ENCODE results near the gene TEX2. TPM values are rescaled to one million over a fixed set of nuclear protein-coding genes. Genes with fewer than 3 reads are reported as not detected.

Gene TEX2
- total and polyA plus RNA-seq, 2 of the 13 experiments (the other 11 are each of a cell fraction or from before 2014, with no cell fraction given): 21.4 to 37.7 TPM

GRCh38 chr17:64147110-64148016 is 115.7 kb downstream of the TEX2 start (continued):
- TF ChIP-seq TEAD2 (CRISPR knock-in tag; IDR thresholded peaks at IDR 0.05) (no peak), SP4 (CRISPR knock-in tag; IDR thresholded peaks at IDR 0.05) (peak; percentile 39; the same call in 1 of the 2 replicates), SMARCE1 (IDR thresholded peaks at IDR 0.05; ENCODE audit: borderline replicate concordance) (no peak), HMGA1 (CRISPR knock-in tag; conservative IDR thresholded peaks at IDR 0.05) (no peak), FIP1L1 (IDR thresholded peaks at IDR 0.05; ENCODE audit: borderline replicate concordance, insufficient read depth, low read depth, low read length) (peak; percentile 96; the same call in 1 of the 2 replicates), KDM3A (CRISPR knock-in tag; IDR thresholded peaks at IDR 0.05; ENCODE audit: low read depth) (0 out of 2 replicates have a peak, but pooled peaks have one; percentile 44), REPIN1 (CRISPR knock-in tag; IDR thresholded peaks at IDR 0.05; ENCODE audit: borderline replicate concordance, low read depth) (peak; percentile 91; the same call in 1 of the 2 replicates), ZSCAN30 (CRISPR knock-in tag; IDR thresholded peaks at IDR 0.05) (no peak), ZNF33B (CRISPR knock-in tag; IDR thresholded peaks at IDR 0.05) (peak; percentile 87; the same call in 1 of the 2 replicates), ZNF260 (CRISPR knock-in tag; IDR thresholded peaks at IDR 0.05; ENCODE audit: borderline replicate concordance, low read depth) (no peak), RORA (CRISPR knock-in tag; IDR thresholded peaks at IDR 0.05) (no peak), ZNF180 (CRISPR knock-in tag; IDR thresholded peaks at IDR 0.05; ENCODE audit: borderline replicate concordance, low read depth) (no peak), ZNF501 (CRISPR knock-in tag; IDR thresholded peaks at IDR 0.05) (no peak), PLRG1 (conservative IDR thresholded peaks at IDR 0.05) (no peak), CEBPZ (IDR thresholded peaks at IDR 0.05; ENCODE audit: low read length) (no peak), REST (IDR thresholded peaks at IDR 0.05; ENCODE audit: borderline replicate concordance in 1 of 2, low read depth in 1 of 2, low read length in 2 of 2) (no peak), GPBP1L1 (CRISPR knock-in tag; IDR thresholded peaks at IDR 0.05) (no peak), RNF219 (CRISPR knock-in tag; IDR thresholded peaks at IDR 0.05) (no peak)

Measured in HepG2 (cell line).